Fibroblast of skin of back (primary cell): ENCODE data around the gene EIF2D.
A peak's percentile ranks its signal among the peaks of the same experiment; 100 is the strongest.

Experiments
- DNase-seq: peaks from one replicate; pipeline ENCODE4 v3.0.0-alpha.2; 2013

The EIF2D gene

GRCh38 chr1:206544562-206545257, 67.6 kb downstream of the EIF2D start:
- peak; percentile 41 for DNase-seq
